Tibial nerve (tissue), 4 donors: ENCODE results near the gene TSPAN2.

Experiments
- EP300 ChIP-seq, 2 donors: sonication (generic); formaldehyde crosslinking; IDR thresholded peaks; one replicate each; pipeline ENCODE4 v1.6.1; 2017; ENCODE audit warnings: antibody characterized with exemption in 2 of 2, mild to moderate bottlenecking in 1 of 2
- POLR2A ChIP-seq, 2 donors: fragments of 450-650 bp; IDR thresholded peaks; one replicate each; pipeline ENCODE4 v1.6.1; 2017; ENCODE audit warnings: antibody characterized with exemption in 2 of 2, mild to moderate bottlenecking in 2 of 2, moderate library complexity in 2 of 2
- TF ChIP-seq, protein P1 (sequence below), 5 experiments: fragments of 200-600 bp in 3 of 5; fragments of 450-650 bp in 2 of 5; sonication (generic) in 3 of 5; IDR thresholded peaks; one replicate each; pipeline ENCODE4 v1.5.1; 2016 to 2019; ENCODE audit warnings: antibody characterized with exemption in 5 of 5, mild to moderate bottlenecking in 3 of 5, moderate library complexity in 2 of 5

DNA sequence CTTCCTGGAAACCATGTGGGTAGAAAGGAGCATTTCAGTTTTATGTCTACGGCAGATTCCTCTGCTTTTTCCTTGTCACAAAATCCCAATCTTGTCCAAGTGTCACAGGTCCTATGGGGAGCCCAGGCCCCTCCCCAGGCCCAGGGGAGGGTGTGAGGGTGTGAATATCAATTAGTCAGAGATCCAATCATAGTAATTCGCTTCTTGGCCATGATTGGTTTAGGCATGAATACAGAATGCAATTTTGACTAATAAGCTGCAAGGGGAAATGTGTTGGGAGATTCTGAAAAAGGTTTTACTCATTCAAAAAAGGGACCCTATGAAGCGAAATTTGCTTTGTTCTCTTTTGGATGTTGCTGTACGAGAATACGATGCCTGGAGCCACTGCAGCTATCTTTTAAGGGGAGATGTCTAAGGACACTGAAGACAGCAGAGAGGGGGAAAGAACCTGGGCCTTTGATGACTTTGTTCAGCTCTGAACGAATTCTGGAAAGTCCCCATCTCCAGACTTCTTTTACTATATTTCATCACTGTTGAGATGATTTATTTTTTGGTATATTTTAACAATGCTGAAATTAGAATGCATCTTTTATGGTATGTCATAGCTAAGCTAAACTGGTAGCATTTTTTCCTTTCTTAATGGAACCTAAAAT lies 18.2 kb downstream of the TSPAN2 start:
- TF ChIP-seq, protein P1, sequence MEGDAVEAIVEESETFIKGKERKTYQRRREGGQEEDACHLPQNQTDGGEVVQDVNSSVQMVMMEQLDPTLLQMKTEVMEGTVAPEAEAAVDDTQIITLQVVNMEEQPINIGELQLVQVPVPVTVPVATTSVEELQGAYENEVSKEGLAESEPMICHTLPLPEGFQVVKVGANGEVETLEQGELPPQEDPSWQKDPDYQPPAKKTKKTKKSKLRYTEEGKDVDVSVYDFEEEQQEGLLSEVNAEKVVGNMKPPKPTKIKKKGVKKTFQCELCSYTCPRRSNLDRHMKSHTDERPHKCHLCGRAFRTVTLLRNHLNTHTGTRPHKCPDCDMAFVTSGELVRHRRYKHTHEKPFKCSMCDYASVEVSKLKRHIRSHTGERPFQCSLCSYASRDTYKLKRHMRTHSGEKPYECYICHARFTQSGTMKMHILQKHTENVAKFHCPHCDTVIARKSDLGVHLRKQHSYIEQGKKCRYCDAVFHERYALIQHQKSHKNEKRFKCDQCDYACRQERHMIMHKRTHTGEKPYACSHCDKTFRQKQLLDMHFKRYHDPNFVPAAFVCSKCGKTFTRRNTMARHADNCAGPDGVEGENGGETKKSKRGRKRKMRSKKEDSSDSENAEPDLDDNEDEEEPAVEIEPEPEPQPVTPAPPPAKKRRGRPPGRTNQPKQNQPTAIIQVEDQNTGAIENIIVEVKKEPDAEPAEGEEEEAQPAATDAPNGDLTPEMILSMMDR (IDR thresholded peaks at IDR 0.05): no peak
- no peak for TF ChIP-seq EP300 (IDR thresholded peaks at IDR 0.05)
- TF ChIP-seq POLR2A (IDR thresholded peaks at IDR 0.05): no peak
